Measurements from ENCODE around the gene PTOV1.

Gene PTOV1

GRCh38 chr19:49845414-49845813, 5.5 kb upstream of the PTOV1 start:
- DNase-seq, result no peak

DNA sequence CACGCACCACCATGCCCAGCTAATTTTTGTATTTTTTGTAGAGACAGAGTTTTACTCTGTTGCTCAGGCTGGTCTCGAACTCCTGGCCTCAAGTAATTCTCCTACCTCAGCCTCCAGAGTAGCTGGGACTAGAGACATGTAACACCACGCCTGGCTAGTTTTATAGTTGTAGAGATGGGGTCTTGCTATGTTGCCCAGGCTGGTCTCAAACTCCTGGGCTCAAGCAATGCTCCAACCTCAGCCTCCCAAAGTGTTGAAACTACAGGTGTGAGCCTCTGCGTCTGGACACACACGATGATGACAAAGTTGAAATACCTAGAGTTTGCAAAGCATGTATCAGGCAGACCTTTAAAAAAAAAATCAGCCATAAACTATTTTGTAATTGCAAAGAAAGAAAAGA, 4.6 kb upstream of the PTOV1 start:
- no peak for DNase-seq

DNA sequence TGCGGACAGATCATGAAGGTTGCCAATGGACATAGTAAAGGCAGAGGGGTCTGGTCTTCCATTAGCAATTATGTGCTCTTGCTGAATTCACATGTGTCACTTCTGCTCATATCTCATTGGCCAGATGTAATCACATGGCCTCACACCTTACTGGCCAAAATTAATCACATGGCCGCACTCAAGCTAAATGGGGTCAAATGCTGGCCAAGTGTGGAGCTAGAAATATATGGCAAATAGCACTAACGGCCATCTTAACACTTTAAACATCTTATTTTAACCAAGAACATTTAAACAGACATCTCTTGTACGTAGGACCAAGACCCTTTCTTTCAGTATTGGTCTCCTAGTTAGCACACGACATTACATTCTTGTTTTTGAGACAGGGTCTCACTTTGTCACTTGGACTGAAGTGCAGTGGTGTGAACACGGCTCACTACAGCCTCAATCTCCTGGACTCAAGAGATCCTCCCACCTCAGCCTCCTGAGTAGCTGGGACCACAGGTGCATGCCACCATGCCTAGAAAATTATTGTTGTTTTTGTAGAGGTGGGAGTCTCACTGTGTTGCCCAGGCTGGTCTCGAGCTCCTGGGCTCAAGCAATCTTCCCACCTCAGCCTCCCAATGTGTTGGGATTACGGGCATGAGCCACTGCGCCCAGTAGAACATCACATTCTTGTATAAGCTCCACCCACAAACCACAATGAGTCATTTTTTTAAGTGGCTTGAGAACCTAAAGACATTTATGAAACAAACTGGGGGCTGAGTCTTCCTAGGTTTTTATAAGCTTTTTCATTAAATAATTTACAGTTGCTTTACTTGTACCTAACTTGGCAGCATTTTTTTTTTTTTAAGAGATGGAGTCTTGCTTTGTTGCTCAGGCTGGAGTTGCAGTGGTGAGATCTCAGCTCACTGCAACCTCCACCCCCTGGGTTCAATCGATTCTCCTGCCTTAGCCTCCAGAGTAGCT, 2.9 kb upstream of the PTOV1 start:
- no peak for DNase-seq

DNA sequence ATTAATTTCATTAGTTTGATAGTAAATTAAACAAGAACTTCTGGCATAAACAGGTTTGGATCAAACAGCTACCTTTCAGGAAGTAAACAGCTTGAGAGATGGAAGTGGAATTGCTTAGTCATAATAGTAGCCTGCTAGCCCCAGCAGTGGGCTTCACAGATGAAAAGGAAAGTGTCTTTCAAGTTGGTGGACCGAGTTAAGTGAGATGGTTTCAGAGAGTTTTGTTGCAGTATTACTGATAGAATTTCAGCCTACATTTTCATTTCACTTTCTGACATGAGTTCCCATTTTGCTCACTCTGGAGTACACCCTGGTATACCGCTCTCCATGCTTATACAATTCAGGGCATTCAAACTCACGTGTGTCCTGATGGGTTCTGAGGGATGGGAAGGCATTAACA, 2.0 kb upstream of the PTOV1 start:
- DNase-seq, result no peak

GRCh38 chr19:49849433-49850220, 1.3 kb upstream of the PTOV1 start:
- DNase-seq, result no peak

DNA sequence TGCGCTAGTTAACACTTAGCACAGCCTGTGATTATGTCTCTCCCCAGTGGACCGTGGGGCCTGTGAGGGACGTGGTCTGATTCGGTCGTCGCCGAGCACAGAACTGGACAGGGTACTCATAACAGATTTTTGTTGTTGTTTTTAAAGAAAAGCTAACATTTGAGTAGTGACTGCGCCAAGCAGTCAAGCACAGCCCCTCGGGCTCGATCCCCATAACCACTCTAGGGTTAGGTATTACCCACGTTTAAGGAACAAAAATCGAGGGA, 805 bp upstream of the PTOV1 start:
- no peak for DNase-seq

DNA sequence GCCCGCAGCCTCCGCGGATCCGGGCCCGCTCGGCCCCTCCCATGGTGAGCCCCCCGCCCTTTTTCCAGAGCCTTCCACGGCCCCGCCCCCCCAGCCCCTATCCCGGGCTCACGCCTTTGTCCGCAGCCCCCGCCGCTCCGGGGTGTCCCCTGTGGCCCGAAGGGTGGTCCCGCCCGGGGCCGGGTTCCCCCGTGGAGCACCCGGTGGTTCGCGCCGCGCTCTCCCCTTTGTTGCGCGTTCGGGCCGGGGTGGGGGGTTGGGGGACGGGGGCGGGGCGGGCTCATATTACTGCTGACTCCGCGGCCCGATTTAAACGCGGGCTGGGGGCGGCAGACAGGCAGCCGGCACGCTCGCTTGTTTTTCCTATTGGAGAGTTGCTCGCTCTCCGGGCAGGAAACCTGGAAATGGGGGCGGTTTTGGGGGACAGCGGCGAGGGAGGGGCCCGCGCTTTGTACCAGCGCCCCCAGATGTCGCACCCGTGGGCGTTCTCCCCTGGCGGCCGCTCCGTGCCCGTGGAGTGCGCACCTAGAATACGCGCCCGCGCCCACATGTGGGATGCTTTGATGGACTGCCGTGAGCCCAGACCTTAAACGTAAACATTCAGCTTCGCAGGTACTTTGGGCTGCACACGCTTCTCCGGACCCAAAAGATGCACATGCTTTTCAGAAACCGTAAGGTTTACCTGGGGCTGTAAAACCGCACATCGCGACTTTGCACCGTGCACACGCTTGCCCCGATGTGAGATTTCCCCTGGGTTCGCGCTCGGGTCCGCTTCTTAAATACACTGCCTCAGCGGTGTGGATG, 699 bp downstream of the PTOV1 start:
- DNase-seq, result no peak

DNA sequence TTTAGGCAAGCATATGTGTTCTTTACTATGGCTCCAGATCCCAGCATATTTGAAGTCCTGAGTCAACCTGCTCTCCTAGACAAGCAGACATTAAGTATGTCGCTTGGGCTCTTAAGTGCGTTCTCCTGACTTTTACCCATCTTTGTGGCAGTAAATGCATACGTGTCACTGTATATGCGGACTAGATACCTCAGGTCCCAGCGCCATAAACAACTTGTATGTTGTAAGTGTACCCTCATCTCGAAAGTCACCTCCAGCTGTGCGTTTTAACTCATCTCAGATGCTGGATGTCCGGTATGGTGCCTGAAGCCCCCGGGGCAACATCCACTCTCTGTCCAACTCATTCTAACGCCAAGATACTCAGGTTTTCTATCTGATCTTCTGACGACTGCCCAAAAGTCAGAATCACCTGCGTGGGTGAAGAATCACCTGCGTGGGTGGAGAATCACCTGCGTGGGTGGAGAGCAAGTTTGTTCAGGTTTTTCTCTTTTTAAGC, 1.7 kb downstream of the PTOV1 start:
- no peak for DNase-seq

- no peak for DNase-seq
Observed at GRCh38 chr19:49853852-49854377, 3.0 kb downstream of the PTOV1 start.

DNA sequence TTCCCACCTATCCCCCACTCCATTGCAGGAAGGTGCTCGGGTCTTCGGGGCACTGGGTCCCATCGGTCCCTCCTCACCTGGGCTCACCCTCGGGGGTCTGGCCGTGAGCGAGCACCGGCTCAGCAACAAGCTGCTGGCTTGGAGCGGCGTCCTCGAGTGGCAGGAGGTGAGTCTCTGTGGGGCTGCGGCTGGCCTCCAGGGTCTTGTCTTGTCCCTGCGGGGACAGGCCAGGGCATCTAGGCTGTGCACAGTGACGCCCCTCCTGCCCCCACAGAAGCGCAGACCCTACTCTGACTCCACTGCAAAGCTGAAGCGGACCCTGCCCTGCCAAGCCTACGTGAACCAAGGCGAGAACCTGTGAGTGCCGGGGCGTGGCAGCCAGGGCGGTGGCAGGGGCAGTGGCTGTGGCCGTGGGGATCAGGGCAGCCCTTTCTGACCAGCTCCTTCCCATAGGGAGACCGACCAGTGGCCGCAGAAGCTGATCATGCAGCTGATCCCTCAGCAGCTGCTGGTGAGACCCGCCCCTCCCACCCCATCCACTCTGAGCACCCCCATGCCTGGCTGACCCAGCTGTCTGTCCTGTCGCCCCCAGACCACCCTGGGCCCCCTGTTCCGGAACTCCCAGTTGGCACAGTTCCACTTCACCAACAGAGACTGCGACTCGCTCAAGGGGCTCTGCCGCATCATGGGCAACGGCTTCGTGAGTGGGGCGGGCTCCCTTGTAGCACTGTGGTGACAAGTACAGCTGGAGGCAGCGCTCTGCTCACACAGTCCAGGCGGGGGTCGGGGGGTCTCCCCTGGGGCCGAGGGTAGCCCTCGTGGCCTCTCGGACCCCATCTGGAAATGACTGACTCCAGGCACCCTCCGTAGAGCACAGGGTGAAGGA, 3.7 kb downstream of the PTOV1 start:
- DNase-seq, result no peak

- DNase-seq, result no peak
Observed at GRCh38 chr19:49855277-49855675, 4.3 kb downstream of the PTOV1 start.

- no peak for DNase-seq
Observed at GRCh38 chr19:49855676-49856573, 5.0 kb downstream of the PTOV1 start.

DNA sequence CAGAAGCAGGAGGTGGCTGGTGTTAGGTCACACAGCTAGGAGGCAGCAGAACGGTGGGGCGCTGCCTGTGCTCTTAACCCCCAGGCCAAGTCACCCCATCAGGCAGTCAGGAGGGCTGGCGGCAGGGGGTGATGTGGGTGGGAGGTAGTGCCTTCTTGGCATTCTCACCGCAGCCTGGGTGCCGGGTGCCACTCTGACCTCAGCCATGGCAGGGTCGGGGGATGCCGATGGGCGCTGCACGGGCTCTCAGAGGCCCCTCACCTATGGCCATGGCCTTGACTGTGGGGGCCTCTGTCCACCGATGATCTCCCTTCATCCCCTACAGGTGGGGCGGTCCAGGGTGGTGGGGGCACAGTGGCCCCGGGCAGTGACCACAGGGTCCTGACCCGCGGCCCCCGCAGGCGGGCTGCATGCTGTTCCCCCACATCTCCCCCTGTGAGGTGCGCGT, 5.6 kb downstream of the PTOV1 start:
- no peak for DNase-seq

GRCh38 chr19:49857061-49857837, 6.3 kb downstream of the PTOV1 start:
- DNase-seq, result no peak

GRCh38 chr19:49857838-49858087, 6.8 kb downstream of the PTOV1 start:
- DNase-seq, result no peak

DNA sequence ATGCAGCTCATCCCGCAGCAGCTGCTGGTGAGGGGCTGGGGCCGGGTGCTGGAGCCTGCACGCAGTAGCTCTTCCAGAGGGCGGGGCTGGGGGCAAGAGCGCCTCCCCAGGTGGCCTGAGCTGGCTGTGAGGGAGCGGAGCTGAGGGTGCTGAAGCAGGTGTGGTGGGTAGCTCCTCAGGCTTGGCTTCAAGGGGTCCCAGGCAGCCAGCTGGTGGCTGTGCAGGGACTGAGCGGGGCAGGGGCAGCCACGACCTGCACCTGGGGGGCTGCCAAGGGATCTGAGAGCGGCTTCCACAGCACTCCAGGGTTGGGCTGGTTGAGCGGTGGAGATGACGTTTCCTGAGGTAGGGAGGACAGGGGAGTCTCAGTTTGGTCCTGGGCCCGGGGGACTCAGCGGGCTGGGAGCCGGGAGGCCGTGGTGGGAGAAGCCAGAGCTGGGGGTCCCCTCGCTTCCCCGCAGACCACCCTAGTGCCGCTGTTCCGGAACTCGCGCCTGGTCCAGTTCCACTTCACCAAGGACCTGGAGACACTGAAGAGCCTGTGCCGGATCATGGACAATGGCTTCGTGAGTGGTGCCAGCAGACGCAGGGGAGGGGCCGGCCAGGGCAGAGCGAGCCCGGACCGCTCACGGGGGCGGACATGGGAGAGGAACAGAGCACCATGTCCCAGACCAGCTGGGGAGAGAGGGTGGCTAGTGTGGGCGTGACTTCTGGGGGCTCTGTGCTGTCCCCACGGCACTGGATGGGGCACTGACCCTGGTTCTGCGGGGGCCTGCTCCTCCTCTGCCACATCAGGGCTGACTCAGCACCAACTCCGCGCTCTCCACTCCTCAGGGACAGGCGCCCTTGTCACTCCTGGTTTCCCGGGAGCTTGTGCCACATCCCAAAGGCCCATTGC, 7.4 kb downstream of the PTOV1 start:
- no peak for DNase-seq

GRCh38 chr19:49859682-49860335, 8.8 kb downstream of the PTOV1 start:
- DNase-seq, result no peak

DNA sequence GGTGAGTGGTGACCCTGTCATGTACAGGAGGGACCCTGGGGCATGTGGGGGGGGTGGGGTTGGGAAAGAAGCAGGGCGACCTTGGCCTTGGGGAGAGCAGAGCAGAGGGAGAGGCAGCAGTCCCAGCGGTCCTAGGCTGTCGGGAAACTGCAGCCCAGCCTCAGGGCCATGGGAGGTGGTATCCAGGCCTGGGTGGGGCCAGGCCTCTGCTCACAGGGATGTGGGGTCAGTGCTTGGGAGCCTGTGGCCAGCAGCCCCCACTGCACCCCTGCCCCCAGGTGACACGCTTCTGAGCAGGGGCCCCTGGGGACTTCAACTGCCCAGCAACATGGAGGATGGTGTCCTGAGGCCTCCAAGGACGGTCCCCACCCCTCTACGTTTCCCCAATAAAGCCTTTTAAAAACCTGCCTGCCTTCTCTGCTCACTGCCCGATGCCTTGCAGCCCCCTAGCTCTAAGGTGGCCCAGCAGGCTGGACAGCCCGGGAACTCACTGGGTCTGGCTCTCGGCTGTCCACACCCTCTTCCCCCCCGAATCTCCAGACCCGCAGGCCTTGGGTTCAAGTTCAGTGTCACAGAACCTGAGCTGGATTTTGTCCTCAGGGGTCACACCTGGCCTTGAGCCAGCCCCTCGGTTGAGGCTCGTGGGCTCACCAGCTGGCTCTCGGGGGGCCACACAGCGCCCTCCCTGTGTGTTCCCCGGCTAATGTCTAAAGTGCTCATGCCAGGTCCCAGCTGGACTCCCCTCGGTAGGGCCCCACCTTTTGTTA, 9.6 kb downstream of the PTOV1 start:
- DNase-seq, result no peak

All from NCI-H526 treated with DMSO at 0.1 percent for 48 hours (cell line).